Breast epithelium (tissue), 4 donors: Measurements from ENCODE around the gene FMO1. TPM values are rescaled to one million over a fixed set of nuclear protein-coding genes. Genes with fewer than 3 reads are reported as not detected.

ENCODE experiments used
- DNase-seq, 2 donors: peaks; one replicate each; pipeline ENCODE4 v3.0.0-alpha.2; 2019; ENCODE audit warnings: low spot score in 2 of 2
- H3K27ac ChIP-seq, 2 donors: fragments of 200-600 bp; sonication (generic) in 1 of 2; one replicate each; pipeline ENCODE4 v1.5.1; 2016 to 2019; ENCODE audit warnings: mild to moderate bottlenecking in 1 of 2
- H3K27me3 ChIP-seq, 2 donors: fragments of 200-600 bp; sonication (generic) in 1 of 2; one replicate each; pipeline versions ENCODE4 v1.5.1 to v1.6.0; 2017 to 2019; ENCODE audit warnings: control low read depth in 1 of 2, mild to moderate bottlenecking in 1 of 2
- H3K36me3 ChIP-seq: fragments of 200-600 bp; one replicate; pipeline ENCODE4 v1.5.1; 2019
- H3K4me1 ChIP-seq, 2 donors: fragments of 200-600 bp; sonication (generic); one replicate each; pipeline ENCODE4 v1.5.1; 2016 to 2019; ENCODE audit warnings: control low read depth in 1 of 2
- H3K4me3 ChIP-seq, 3 donors: fragments of 200-600 bp; sonication (generic); 1 replicate in 2 of 3; 2 replicates in 1 of 3; pipeline ENCODE4 v1.5.1; 2016 to 2019; ENCODE audit warnings: mild to moderate bottlenecking in 3 of 3, moderate library complexity in 2 of 3
- H3K9me3 ChIP-seq, 2 donors: fragments of 200-600 bp; sonication (generic) in 1 of 2; one replicate each; pipeline ENCODE4 v1.5.1; 2016 to 2019; ENCODE audit warnings: control low read depth in 1 of 2
- POLR2A ChIP-seq: fragments of 450-650 bp; IDR thresholded peaks from one replicate; pipeline ENCODE4 v1.6.1; 2016; ENCODE audit warnings: antibody characterized with exemption, mild to moderate bottlenecking, moderate library complexity
- POLR2AphosphoS5 ChIP-seq, 3 donors: sonication (generic); formaldehyde crosslinking; IDR thresholded peaks; one replicate each; pipeline ENCODE4 v1.6.1; 2017; ENCODE audit warnings: antibody characterized with exemption in 3 of 3
- intact Hi-C: fragments of 100-400 bp; cut with DNase I; formaldehyde crosslinking; loops from one replicate; pipeline ENCODE4 v1.15.1; 2023; ENCODE audit warnings: low total_unique reads
- total RNA-seq, 3 donors: library from RNA; depleted of rRNA; stranded (reverse); fragments of >200 nt; gene quantifications; one replicate each; pipeline ENCODE4 v1.1.0, GENCODE V29; 2016
- TF ChIP-seq, protein P1 (sequence below), 3 donors: fragments of 450-650 bp; IDR thresholded peaks; one replicate each; pipeline ENCODE4 v1.5.1; 2016 to 2017; ENCODE audit warnings: antibody characterized with exemption in 3 of 3, mild to moderate bottlenecking in 3 of 3, moderate library complexity in 3 of 3

FMO1 gene
- total RNA-seq, 3 donors from 2014 or later = 4.3 to 9.4 (median 7.0) TPM

- Histone ChIP-seq H3K4me3 (no peak overlapping the region), H3K36me3 (no peaks in the 10 kb centered on the region), H3K9me3 (no peaks in the 10 kb centered on the region), H3K27ac (peak overlapping the region in 1 of 2 donors; percentile 1), H3K27me3 (no peaks in the 10 kb centered on the region), H3K4me1 (peaks cover 0 to 3% of the 10 kb centered on the region in 2 donors)
- TF ChIP-seq, protein P1, sequence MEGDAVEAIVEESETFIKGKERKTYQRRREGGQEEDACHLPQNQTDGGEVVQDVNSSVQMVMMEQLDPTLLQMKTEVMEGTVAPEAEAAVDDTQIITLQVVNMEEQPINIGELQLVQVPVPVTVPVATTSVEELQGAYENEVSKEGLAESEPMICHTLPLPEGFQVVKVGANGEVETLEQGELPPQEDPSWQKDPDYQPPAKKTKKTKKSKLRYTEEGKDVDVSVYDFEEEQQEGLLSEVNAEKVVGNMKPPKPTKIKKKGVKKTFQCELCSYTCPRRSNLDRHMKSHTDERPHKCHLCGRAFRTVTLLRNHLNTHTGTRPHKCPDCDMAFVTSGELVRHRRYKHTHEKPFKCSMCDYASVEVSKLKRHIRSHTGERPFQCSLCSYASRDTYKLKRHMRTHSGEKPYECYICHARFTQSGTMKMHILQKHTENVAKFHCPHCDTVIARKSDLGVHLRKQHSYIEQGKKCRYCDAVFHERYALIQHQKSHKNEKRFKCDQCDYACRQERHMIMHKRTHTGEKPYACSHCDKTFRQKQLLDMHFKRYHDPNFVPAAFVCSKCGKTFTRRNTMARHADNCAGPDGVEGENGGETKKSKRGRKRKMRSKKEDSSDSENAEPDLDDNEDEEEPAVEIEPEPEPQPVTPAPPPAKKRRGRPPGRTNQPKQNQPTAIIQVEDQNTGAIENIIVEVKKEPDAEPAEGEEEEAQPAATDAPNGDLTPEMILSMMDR (IDR thresholded peaks at IDR 0.05) = no peak
- no peak for TF ChIP-seq POLR2AphosphoS5 (IDR thresholded peaks at IDR 0.05)
- no peak for TF ChIP-seq POLR2A
- DNase-seq = no peak
- intact Hi-C loops = no loop called here
Observed at GRCh38 chr1:171267391-171267790, 19.1 kb downstream of the FMO1 start.

DNA sequence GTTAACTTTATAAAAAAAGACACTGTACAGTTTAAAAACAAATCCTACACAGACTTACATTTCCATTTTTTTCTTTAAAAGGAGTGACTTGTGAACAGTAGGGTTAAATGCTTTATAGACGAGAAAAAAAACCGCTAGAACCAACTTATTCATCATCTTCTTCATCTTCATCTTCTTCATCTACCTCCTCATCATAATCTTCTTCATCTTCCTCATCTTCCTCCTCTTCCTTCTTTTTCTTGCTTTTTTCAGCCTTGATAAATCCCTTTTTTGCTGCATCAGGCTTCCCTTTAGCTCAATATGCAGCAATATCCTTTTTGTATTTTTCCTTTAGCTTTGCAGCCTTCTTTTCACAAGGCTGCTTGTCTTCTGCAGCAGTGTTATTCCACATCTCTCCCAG, 22.5 kb downstream of the FMO1 start:
- intact Hi-C loops = no loop called here
- no peak overlapping the region for H3K27ac ChIP-seq
- peaks cover 0 to 3% of the 10 kb centered on the region in 2 donors for H3K27me3 ChIP-seq
- DNase-seq = no peak
- no peak overlapping the region for H3K4me3 ChIP-seq
- TF ChIP-seq POLR2A (no peak), POLR2AphosphoS5 (IDR thresholded peaks at IDR 0.05) (no peak)
- TF ChIP-seq, protein P1 (IDR thresholded peaks at IDR 0.05) = no peak
- no peaks in the 10 kb centered on the region for H3K9me3 ChIP-seq
- H3K4me1 ChIP-seq = peaks cover 0 to 3% of the 10 kb centered on the region in 2 donors
- no peaks in the 10 kb centered on the region for H3K36me3 ChIP-seq

DNA sequence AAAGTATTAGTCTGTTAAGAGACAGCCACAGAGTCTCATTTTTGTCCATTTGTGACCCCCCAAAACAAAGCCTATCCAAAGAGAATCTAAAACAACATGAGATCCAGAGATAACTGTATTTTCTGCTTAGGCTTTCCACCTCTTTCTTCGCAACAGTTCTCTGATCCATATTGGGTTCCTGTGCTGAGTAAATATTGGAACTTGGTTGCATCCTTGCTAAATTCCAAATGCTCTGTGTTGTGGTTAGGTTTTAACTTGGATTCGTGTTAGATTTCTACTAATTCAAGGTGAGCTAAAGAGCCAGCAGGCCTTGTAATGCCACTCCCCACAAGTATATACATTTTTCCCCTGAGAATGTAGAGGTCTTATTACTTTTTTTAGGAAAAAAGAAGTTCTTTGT, 29.2 kb downstream of the FMO1 start:
- Histone ChIP-seq H3K9me3 (no peaks in the 10 kb centered on the region), H3K4me3 (no peak overlapping the region), H3K27me3 (peaks cover 0 to 3% of the 10 kb centered on the region in 2 donors), H3K27ac (no peak overlapping the region), H3K36me3 (no peaks in the 10 kb centered on the region), H3K4me1 (no peaks in the 10 kb centered on the region)
- DNase-seq = no peak
- intact Hi-C loops = no loop called here
- TF ChIP-seq, protein P1 (IDR thresholded peaks at IDR 0.05) = no peak
- TF ChIP-seq POLR2AphosphoS5 (IDR thresholded peaks at IDR 0.05) = no peak
- no peak for TF ChIP-seq POLR2A

DNA sequence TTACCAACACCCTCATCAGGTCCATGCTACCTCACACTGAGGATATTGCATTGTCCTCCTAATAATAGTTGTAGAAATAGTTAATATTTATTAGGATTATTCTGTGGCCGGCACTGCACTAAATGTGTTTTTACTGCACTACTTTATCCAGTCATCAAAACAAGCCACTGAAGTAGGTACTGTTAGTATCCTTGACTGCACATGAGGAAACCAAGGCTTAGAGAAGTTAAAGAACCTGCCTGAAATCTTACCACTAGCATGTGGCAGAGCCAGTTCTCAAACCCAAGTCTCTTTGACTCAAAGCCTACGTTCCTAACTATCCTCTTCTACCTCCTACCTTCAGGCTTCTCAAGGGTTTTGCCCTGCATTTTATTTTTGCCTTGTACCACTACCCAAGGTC, 30.9 kb downstream of the FMO1 start:
- Histone ChIP-seq H3K4me3 (no peak overlapping the region), H3K27ac (no peak overlapping the region), H3K4me1 (no peaks in the 10 kb centered on the region), H3K36me3 (no peaks in the 10 kb centered on the region), H3K27me3 (no peaks in the 10 kb centered on the region), H3K9me3 (no peaks in the 10 kb centered on the region)
- intact Hi-C loops = no loop called here
- no peak for TF ChIP-seq POLR2AphosphoS5 (IDR thresholded peaks at IDR 0.05)
- TF ChIP-seq, protein P1 (IDR thresholded peaks at IDR 0.05) = no peak
- TF ChIP-seq POLR2A = no peak
- no peak for DNase-seq

- TF ChIP-seq, protein P1 (IDR thresholded peaks at IDR 0.05) = no peak
- TF ChIP-seq POLR2A (no peak), POLR2AphosphoS5 (IDR thresholded peaks at IDR 0.05) (no peak)
- no peak for DNase-seq
- H3K27me3 ChIP-seq = no peaks in the 10 kb centered on the region
- H3K27ac ChIP-seq = no peak overlapping the region
- no peaks in the 10 kb centered on the region for H3K9me3 ChIP-seq
- H3K36me3 ChIP-seq = no peaks in the 10 kb centered on the region
- intact Hi-C loops = no loop called here
- no peaks in the 10 kb centered on the region for H3K4me1 ChIP-seq
- no peak overlapping the region for H3K4me3 ChIP-seq
Observed at GRCh38 chr1:171279678-171280077, 31.4 kb downstream of the FMO1 start.
